Neural cell (in vitro differentiated cells): ENCODE measurements around the gene PUS10. TPM values are rescaled to one million over a fixed set of nuclear protein-coding genes. Genes with fewer than 3 reads are reported as not detected.

Experiments
- H2AFZ ChIP-seq: fragments of 200-600, 300-800 bp; sonication (generic), shearing (Covaris generic); 2 replicates; pipeline ENCODE4 v1.6.0; 2014; ENCODE audit warnings: low read depth, mild to moderate bottlenecking, antibody characterized with exemption, low read length, moderate library complexity
- H3F3A ChIP-seq: fragments of 200-600 bp; shearing (Covaris generic); 2 replicates; pipeline ENCODE4 v1.6.1; 2016; ENCODE audit warnings: mild to moderate bottlenecking, moderate library complexity, mixed read lengths, antibody characterized with exemption, low read length; ENCODE audit not compliant: insufficient read depth, poor library complexity, severe bottlenecking
- H3K27ac ChIP-seq: fragments of 200-600, 300-800 bp; sonication (generic), shearing (Covaris generic); 2 replicates; pipeline ENCODE4 v1.5.1; 2014; ENCODE audit warnings: mild to moderate bottlenecking, low read length, moderate library complexity
- H3K27me3 ChIP-seq: fragments of 300-800, 200-600 bp; sonication (generic), shearing (Covaris generic); 2 replicates; pipeline ENCODE4 v1.6.0; 2014; ENCODE audit warnings: mild to moderate bottlenecking, low read depth, low read length, moderate library complexity; ENCODE audit not compliant: insufficient read depth
- H3K36me3 ChIP-seq: fragments of 300-800, 200-600 bp; sonication (generic), shearing (Covaris generic); 2 replicates; pipeline ENCODE4 v1.5.1; 2014; ENCODE audit warnings: mild to moderate bottlenecking, antibody characterized with exemption, low read length, moderate library complexity; ENCODE audit not compliant: insufficient read depth
- H3K4me2 ChIP-seq: fragments of 300-800, 200-600 bp; sonication (generic), shearing (Covaris generic); 2 replicates; pipeline ENCODE4 v1.6.0; 2014; ENCODE audit warnings: mild to moderate bottlenecking, low read length
- H3K4me3 ChIP-seq: fragments of 300-800, 200-600 bp; sonication (generic), shearing (Covaris generic); 2 replicates; pipeline ENCODE4 v1.5.1; 2014; ENCODE audit warnings: mild to moderate bottlenecking, low read length, moderate library complexity
- H3K79me2 ChIP-seq: fragments of 200-600 bp; shearing (Covaris generic); replicated peaks from 2 replicates; pipeline ENCODE4 v1.6.0; 2014; ENCODE audit warnings: mild to moderate bottlenecking, low read length, moderate library complexity; ENCODE audit not compliant: insufficient read depth
- H3K9ac ChIP-seq: fragments of 300-800, 200-600 bp; sonication (generic), shearing (Covaris generic); 2 replicates; pipeline ENCODE4 v1.6.1; 2016; ENCODE audit warnings: mild to moderate bottlenecking, low read length, mixed read lengths
- H3K9me2 ChIP-seq: fragments of 200-600 bp; shearing (Covaris generic); 2 replicates; pipeline ENCODE4 v1.6.1; 2016; ENCODE audit warnings: mild to moderate bottlenecking, low read length, mixed read lengths; ENCODE audit not compliant: insufficient read depth
- H3K9me3 ChIP-seq: fragments of 200-600, 300-800 bp; sonication (generic), shearing (Covaris generic); 2 replicates; pipeline ENCODE4 v1.6.1; 2016; ENCODE audit warnings: mild to moderate bottlenecking, mixed run types, low read length, moderate library complexity, mixed read lengths
- H4K20me1 ChIP-seq: fragments of 200-600 bp; shearing (Covaris generic); 2 replicates; pipeline ENCODE4 v1.6.1; 2016; ENCODE audit warnings: mild to moderate bottlenecking, mixed run types; ENCODE audit not compliant: insufficient read depth
- EP300 ChIP-seq: fragments of 450-650 bp; conservative IDR thresholded peaks from 2 replicates; pipeline ENCODE4 v1.6.1; 2014; ENCODE audit warnings: antibody characterized with exemption, mild to moderate bottlenecking, moderate library complexity; ENCODE audit not compliant: poor library complexity, severe bottlenecking
- EZH2 ChIP-seq: fragments of 200-600, 300-800 bp; shearing (Covaris generic), sonication (generic); IDR thresholded peaks from 2 replicates; pipeline ENCODE4 v1.6.1; 2014; ENCODE audit warnings: antibody characterized with exemption, low read length, borderline replicate concordance, mild to moderate bottlenecking; ENCODE audit not compliant: insufficient read depth, poor library complexity, severe bottlenecking
- MXI1 ChIP-seq: fragments of 450-650 bp; conservative IDR thresholded peaks from 2 replicates; pipeline ENCODE4 v1.6.1; 2014; ENCODE audit warnings: antibody characterized with exemption, mild to moderate bottlenecking; ENCODE audit not compliant: poor library complexity, severe bottlenecking
- POLR2AphosphoS5 ChIP-seq: IDR thresholded peaks from 2 replicates; pipeline ENCODE4 v1.6.1; 2012
- RAD21 ChIP-seq: fragments of 450-650 bp; conservative IDR thresholded peaks from 2 replicates; pipeline ENCODE4 v1.6.1; 2014; ENCODE audit warnings: antibody characterized with exemption, mild to moderate bottlenecking, moderate library complexity
- SMC3 ChIP-seq: fragments of 450-650 bp; conservative IDR thresholded peaks from 2 replicates; pipeline ENCODE4 v1.6.1; 2014; ENCODE audit warnings: antibody characterized with exemption, mild to moderate bottlenecking, moderate library complexity; ENCODE audit not compliant: poor library complexity
- TAF1 ChIP-seq: IDR thresholded peaks from 2 replicates; pipeline ENCODE4 v1.6.1; 2012; ENCODE audit warnings: low read depth
- polyA plus RNA-seq: library from polyadenylated mRNA; depleted of rRNA; stranded (reverse); fragments of >200 nt; gene quantifications from 2 replicates; pipeline ENCODE4 v1.2.3, GENCODE V29; 2014
- TF ChIP-seq, protein P1 (sequence below): IDR thresholded peaks from 2 replicates; pipeline ENCODE4 v1.6.1; 2012; ENCODE audit warnings: borderline replicate concordance
- TF ChIP-seq, protein P2 (sequence below): fragments of 450-650 bp; IDR thresholded peaks from 2 replicates; pipeline ENCODE4 v1.5.1; 2014; ENCODE audit warnings: antibody characterized with exemption, mild to moderate bottlenecking, moderate library complexity; ENCODE audit not compliant: poor library complexity, severe bottlenecking

Gene PUS10
- polyA plus RNA-seq, 1 donor from 2014 or later: 3.5 TPM

DNA sequence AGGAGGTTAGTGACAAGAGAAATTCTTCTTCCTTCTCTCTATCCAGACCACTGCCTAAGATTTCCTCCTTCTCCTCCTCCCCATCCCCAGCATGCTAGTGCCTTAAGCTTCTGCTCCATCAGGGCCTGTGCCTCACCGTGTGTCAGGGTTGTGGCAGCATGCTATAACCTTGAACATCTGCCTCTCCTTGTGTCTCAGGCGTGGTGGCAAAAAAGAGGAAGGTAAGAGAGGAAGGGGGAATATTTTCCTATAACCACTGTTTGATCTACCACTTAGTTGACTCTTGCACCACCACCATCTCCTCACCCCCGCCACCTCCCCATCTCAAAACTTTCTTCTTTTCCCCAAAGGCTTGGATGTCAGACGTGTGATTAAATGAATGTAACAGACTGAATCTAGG is 38.8 kb downstream of the PUS10 start:
- no peaks in the 10 kb centered on the region for H3F3A ChIP-seq
- no peak overlapping the region for H2AFZ ChIP-seq
- H3K9me3 ChIP-seq: no peaks in the 10 kb centered on the region
- H3K4me3 ChIP-seq: no peak overlapping the region
- TF ChIP-seq, protein P1, sequence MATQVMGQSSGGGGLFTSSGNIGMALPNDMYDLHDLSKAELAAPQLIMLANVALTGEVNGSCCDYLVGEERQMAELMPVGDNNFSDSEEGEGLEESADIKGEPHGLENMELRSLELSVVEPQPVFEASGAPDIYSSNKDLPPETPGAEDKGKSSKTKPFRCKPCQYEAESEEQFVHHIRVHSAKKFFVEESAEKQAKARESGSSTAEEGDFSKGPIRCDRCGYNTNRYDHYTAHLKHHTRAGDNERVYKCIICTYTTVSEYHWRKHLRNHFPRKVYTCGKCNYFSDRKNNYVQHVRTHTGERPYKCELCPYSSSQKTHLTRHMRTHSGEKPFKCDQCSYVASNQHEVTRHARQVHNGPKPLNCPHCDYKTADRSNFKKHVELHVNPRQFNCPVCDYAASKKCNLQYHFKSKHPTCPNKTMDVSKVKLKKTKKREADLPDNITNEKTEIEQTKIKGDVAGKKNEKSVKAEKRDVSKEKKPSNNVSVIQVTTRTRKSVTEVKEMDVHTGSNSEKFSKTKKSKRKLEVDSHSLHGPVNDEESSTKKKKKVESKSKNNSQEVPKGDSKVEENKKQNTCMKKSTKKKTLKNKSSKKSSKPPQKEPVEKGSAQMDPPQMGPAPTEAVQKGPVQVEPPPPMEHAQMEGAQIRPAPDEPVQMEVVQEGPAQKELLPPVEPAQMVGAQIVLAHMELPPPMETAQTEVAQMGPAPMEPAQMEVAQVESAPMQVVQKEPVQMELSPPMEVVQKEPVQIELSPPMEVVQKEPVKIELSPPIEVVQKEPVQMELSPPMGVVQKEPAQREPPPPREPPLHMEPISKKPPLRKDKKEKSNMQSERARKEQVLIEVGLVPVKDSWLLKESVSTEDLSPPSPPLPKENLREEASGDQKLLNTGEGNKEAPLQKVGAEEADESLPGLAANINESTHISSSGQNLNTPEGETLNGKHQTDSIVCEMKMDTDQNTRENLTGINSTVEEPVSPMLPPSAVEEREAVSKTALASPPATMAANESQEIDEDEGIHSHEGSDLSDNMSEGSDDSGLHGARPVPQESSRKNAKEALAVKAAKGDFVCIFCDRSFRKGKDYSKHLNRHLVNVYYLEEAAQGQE: no peak
- no peak for TF ChIP-seq EP300
- no peak for TF ChIP-seq POLR2AphosphoS5
- TF ChIP-seq RAD21: no peak
- TF ChIP-seq TAF1: no peak
- TF ChIP-seq, protein P2, sequence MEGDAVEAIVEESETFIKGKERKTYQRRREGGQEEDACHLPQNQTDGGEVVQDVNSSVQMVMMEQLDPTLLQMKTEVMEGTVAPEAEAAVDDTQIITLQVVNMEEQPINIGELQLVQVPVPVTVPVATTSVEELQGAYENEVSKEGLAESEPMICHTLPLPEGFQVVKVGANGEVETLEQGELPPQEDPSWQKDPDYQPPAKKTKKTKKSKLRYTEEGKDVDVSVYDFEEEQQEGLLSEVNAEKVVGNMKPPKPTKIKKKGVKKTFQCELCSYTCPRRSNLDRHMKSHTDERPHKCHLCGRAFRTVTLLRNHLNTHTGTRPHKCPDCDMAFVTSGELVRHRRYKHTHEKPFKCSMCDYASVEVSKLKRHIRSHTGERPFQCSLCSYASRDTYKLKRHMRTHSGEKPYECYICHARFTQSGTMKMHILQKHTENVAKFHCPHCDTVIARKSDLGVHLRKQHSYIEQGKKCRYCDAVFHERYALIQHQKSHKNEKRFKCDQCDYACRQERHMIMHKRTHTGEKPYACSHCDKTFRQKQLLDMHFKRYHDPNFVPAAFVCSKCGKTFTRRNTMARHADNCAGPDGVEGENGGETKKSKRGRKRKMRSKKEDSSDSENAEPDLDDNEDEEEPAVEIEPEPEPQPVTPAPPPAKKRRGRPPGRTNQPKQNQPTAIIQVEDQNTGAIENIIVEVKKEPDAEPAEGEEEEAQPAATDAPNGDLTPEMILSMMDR: no peak
- TF ChIP-seq SMC3: no peak
- no peak for TF ChIP-seq MXI1
- TF ChIP-seq EZH2: no peak
- no peak overlapping the region for H3K4me2 ChIP-seq
- no peaks in the 10 kb centered on the region for H3K9me2 ChIP-seq
- H4K20me1 ChIP-seq: no peaks in the 10 kb centered on the region
- no peaks in the 10 kb centered on the region for H3K79me2 ChIP-seq
- H3K36me3 ChIP-seq: no peaks in the 10 kb centered on the region
- no peak overlapping the region for H3K9ac ChIP-seq
- no peak overlapping the region for H3K27ac ChIP-seq
- no peaks in the 10 kb centered on the region for H3K27me3 ChIP-seq

DNA sequence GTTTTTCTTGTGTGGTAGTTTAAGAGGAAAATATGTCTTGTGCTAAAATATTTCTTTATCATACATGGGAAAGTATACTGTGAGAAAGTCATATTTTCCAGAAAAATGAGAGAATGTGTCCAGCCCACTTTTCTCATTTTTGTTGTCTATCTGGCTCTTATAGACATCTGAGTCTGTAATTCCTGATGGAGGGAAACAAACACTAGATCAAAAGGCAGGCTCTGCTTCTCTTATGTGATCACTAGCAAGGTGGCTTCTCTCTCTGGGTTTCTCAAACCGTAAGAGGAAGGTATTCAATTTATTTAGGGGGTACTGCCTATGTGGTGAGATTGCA is 40.5 kb downstream of the PUS10 start:
- H3K27me3 ChIP-seq: no peaks in the 10 kb centered on the region
- no peak for TF ChIP-seq EP300
- H3K4me2 ChIP-seq: no peak overlapping the region
- no peak overlapping the region for H2AFZ ChIP-seq
- H3K9me3 ChIP-seq: no peaks in the 10 kb centered on the region
- H3K4me3 ChIP-seq: no peak overlapping the region
- no peak overlapping the region for H3K27ac ChIP-seq
- no peaks in the 10 kb centered on the region for H3K79me2 ChIP-seq
- no peak overlapping the region for H3K9ac ChIP-seq
- no peaks in the 10 kb centered on the region for H3K36me3 ChIP-seq
- H3F3A ChIP-seq: no peaks in the 10 kb centered on the region
- H4K20me1 ChIP-seq: no peaks in the 10 kb centered on the region
- H3K9me2 ChIP-seq: no peaks in the 10 kb centered on the region

DNA sequence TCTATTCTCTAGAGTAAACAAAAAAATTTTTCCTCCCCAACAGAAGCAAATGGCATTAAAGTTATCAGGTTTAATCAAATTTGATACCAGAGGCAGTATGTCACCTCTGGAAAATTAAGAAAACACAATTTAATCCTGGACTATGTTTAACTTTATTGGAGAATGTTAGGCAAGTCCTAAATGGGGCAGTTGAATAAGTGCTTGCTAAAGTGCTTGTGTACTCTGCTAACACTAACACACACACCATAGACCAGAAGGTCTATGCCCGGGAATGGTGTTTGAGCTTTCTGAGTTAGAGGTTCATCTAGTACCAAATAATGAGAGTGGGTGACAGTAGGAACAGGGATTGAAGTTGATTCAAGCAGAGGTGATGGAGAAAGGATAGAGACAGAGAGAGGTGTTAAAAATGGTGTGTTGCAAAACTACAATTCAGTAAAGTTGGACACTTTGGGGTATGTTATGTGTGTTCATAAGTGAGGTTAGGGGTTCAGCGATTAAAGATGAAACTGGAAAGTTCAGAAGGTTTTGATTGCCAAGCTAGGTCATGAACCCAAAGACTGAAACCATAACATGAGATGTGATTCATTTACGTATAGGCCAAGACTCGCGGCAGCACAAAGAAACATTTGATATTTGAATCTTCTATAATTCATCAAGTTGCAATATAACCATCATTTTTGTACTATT is 41.0 kb downstream of the PUS10 start:
- Histone ChIP-seq H3K79me2 (no peaks in the 10 kb centered on the region), H3K27ac (no peak overlapping the region), H3K9me2 (no peaks in the 10 kb centered on the region), H3K36me3 (no peaks in the 10 kb centered on the region), H4K20me1 (no peaks in the 10 kb centered on the region), H3K27me3 (no peaks in the 10 kb centered on the region), H3K9ac (no peak overlapping the region), H3K4me3 (no peak overlapping the region), H2AFZ (no peak overlapping the region), H3K9me3 (no peaks in the 10 kb centered on the region), H3F3A (no peaks in the 10 kb centered on the region), H3K4me2 (no peak overlapping the region)
- TF ChIP-seq, protein P1: no peak
- TF ChIP-seq EZH2 (no peak), MXI1 (no peak), TAF1 (no peak), POLR2AphosphoS5 (no peak), SMC3 (no peak), RAD21 (no peak), EP300 (no peak)
- TF ChIP-seq, protein P2: no peak
